ENCODE results near the gene SNTA1.
A peak's percentile ranks its signal among the peaks of the same experiment; 100 is the strongest.
"Not testable (repeated sequence)": the region's sequence is repeated elsewhere in the genome, so short reads cannot be mapped to it uniquely, and the experiment has no call there.

SNTA1 gene

DNA sequence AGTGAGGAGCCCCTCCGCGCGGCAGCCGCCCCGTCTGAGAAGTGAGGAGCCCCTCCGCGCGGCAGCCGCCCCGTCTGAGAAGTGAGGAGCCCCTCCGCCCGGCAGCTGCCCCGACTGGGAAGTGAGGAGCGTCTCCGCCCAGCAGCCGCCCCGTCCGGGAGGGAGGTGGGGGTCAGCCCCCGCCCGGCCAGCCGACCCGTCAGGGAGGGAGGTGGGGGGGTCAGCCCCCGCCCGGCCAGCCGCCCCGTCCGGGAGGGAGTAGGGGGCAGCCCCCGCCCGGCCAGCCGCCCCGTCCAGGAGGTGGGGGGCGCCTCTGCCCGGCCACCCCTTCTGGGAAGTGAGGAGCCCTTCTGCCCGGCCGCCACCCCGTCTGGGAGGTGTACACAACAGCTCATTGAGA, 54.2 kb downstream of the SNTA1 start:
- not testable (repeated sequence) for DNase-seq

DNA sequence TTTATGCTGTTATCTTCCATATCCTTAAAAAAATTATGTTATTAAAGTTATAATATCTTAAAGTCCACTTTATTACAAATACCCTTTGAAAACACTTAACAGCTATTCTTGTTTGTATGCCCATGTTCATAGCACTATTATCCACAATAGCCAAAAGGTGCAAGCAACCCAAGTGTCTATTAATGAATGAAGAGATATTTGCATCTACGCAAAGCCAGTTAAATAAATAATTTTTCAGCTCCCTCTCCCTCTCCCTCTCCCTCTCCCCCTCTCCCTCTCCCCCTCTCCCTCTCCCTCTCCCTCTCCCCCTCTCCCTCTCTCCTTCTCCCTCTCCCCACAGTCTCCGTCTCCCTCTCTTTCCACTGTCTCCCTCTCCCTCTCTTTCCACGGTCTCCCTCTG, 55.3 kb downstream of the SNTA1 start:
- no peak for DNase-seq

DNA sequence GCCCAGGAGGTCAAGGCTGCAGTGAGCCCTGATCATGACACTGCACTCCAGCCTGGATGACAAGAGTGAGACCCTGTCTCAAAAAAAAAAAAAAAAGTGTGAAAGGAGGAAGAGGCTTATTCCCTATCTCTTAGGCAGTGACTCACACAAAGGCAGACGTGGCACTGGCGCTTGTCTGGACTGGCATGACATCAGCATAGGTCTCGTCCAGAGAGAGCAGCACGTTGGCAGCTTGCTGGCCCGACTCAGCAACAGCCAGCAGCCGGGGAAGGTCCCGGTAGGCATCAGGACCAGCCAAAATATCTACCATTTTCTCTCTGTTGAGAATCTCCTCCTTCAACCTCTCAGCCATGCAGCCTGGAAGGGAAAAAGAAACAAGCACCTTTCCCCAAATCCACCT, 56.4 kb downstream of the SNTA1 start:
- no peak for DNase-seq

DNA sequence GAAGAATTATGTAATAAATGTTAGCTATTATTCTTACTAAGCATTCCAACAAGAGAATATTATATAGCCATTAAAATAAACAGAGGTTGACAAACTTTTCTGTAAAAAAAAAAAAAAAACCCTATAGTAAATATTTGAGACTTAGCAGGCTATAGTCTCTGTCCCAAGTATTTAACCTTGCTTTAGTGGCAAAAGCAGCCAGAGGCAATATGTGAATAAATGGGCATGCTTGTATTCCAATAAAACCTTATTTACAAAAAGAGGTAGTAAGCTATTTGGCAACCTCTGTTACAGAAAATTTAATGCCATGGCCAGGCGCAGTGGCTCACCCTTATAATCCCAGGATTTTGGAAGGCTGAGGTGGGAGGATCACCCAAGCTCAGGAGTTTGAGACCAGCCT, 56.9 kb downstream of the SNTA1 start:
- DNase-seq: no peak

DNA sequence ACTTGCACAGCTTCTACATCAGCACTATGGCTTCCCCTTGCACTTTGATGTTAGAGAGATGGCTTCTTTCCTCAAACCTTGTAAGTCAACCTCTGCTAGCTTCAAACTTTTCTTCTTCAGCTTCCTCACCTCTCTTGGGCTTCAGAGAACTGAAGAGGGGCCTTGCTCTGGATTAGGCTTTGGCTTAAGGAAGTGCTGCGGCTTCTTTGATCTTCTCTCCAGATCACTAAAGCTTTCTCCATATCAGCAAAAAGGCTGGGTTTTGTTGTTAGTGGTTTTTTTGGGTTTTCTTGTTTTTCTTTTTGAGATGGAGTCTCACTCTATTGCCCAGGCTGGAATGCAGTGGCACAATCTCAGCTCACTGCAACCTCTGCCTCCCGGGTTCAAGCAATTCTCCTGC, 66.2 kb downstream of the SNTA1 start:
- no peak for DNase-seq

DNA sequence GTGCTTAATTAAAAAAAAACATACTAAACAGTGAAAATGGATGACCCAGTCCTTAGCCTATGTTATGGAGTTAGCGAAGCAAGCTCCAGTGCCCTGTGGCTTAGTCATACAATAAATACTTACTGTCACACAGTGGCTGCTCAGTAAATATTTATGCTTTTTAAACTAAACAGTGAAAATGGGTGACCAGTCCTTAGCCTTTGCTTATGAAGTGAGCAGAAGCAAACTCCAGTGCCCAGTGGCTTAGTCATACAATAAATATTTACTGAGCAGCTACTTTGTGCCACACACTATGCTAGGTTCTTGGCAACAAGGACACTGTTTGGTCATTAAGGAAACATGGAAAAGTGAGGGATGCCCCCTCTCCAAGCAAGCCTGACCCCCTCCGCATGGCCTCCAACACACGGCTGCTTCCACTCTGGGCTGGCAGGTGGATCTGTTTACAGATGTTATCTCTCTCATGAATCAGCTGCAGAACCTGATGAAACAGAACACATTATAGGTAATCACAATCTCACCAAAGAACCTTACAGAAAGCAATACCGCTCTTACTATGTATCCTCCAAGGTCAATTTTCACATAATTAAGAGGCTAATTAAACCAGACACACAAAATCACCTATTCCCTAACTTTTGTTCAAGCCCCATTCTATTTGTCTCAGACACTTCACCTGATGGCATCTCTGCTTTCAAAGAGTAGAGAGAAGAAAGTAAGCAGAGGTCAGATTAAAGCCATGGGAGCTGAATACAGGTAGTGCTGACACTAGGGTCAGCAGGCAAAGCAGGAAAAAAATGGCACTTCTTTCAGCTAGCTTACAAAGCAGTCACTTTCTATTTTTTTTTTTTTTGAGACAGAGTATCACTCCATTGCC, 69.6 kb downstream of the SNTA1 start:
- DNase-seq: no peak

DNA sequence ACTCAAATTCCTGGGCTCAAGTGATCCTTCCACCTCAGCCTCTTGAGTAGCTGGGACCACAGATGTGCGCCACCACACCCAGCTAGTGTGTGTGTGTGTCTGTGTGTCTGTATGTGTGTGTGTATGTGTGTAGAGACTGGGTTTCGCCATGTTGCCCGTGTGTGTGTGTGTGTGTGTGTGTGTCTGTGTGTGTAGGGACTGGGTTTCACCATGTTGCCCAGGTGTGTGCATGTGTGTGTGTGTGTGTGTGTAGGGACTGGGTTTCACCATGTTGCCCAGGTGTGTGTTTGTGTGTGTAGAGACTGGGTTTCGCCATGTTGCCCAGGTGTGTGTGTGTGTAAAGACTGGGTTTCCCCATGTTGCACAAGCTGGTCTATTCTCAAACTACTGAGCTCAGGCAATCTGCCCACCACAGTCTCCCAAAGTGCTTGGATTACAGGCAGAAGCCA, 70.5 kb downstream of the SNTA1 start:
- no peak for DNase-seq

DNA sequence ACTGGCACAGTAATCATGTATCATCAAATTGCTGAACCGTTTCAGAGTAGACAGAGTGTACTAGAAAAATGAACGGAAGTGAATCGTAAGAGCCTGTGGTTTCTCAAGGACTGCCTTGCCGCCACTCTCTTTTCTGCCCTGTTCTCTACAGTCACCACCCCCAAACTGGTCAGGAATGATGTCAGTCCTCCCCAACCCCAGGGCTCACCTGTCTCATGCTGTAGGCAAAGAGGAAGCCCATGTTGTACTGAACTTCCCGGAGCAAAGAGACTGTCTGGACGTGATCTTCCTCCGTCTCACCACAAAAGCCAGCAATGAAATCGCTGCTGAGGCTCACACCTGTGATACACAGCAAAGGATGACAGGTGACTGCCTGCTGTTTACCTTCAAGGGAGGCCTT, 73.3 kb downstream of the SNTA1 start:
- DNase-seq: peak; percentile 21 to 38

DNA sequence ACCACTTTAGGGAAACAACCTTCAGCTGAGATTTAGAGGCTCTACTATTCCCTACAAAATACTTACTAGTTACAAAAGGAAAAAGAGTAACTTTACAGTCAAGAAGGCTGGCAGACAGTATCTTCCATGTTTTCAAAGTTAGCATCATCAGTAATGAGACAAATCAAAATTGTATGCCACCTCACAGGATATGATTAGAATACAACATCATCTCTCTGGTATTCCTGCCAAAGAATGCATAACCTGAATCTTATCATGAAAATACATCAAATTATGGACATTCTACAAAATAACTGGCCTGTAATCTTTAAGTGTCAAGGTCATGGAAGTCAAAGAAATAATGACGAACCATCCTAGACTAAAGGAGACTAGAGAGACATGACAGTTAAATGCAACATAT, 80.7 kb downstream of the SNTA1 start:
- no peak for DNase-seq

DNA sequence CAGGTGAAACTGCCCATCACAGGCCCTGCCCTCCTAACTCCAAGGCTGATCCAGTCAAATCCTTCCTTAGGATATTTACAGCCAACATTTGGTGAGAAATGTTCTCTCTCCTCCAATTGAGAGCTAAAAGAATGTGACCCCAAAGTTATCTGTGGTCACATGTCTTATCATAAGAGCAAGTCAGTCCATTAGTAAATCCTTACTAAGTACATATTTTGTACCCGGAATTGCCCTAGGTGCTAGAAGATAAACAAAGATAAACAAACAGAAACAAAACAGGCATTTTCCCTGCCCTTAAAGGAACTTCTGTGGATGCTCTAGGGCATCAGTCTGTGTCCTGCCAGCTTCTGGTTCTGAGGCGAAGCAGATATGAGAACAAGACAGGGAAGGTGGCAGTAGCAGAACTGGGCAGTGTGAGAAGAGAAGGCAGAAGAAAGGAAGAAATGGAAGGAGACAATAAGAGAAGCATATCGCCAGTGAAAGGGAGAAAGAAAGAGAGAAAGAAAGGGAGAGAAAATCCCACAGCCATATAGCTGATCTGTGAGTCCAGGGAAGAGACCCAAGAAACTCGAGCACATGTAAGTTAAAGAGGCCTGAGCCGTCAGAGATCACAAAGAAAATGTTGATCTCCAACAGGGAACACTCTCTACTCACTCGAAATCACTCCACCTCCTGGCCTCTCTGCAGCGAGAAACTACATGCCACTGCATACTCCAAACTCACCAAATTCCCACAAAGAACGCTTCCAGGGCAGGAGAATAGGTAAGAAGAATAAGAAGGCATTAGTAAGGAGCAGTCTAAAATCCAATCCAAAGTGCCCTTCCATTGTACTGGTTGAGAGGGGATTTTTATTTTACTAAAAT, 83.9 kb downstream of the SNTA1 start:
- DNase-seq: no peak
